BJ (cell line): ENCODE data around the gene ANO4. TPM values are rescaled to one million over a fixed set of nuclear protein-coding genes. Genes with fewer than 3 reads are reported as not detected.
A peak's percentile ranks its signal among the peaks of the same experiment; 100 is the strongest.

Source experiments
- CTCF ChIA-PET: fragments of 350-600 bp; formaldehyde crosslinking; extraction: SDS; loops from one replicate; lab custom pipeline; 2021; ENCODE audit warnings: antibody characterized with exemption, inconsistent platforms; lab: Yijun Ruan, JAX
- POLR2A ChIA-PET: fragments of 300-600 bp; sonication (Branson Sonifier 250); formaldehyde crosslinking; extraction: SDS; loops from one replicate; lab custom pipeline; 2021; ENCODE audit warnings: antibody characterized with exemption; lab: Charles Lee
- DNase-seq: peaks from one replicate; pipeline ENCODE4 v3.0.0-alpha.2; 2011; ENCODE audit warnings: low read depth
- H3K27me3 ChIP-seq: 2 replicates; pipeline ENCODE4 v1.6.0; 2011; ENCODE audit warnings: low read length; ENCODE audit not compliant: control insufficient read depth, insufficient read depth
- H3K36me3 ChIP-seq: 2 replicates; pipeline ENCODE4 v1.5.1; 2011; ENCODE audit warnings: low read length; ENCODE audit not compliant: control insufficient read depth, insufficient read depth
- H3K4me3 ChIP-seq: 2 replicates; pipeline ENCODE4 v1.5.1; 2011; ENCODE audit warnings: low read depth, mild to moderate bottlenecking, control low read depth, low read length
- polyA plus RNA-seq: library from polyadenylated mRNA; depleted of rRNA; stranded (reverse); fragments of >200 nt; gene quantifications from 2 replicates; pipeline ENCODE4 v1.2.3, GENCODE V29; 2011
- TF ChIP-seq, protein P1 (sequence below): IDR thresholded peaks from 2 replicates; pipeline ENCODE4 v1.5.1; 2011; ENCODE audit warnings: low read depth, mild to moderate bottlenecking, control low read depth, inconsistent platforms, low read length, moderate library complexity; ENCODE audit not compliant: insufficient read depth

ANO4 gene
- polyA plus RNA-seq, 1 experiment = 7.1 TPM

DNA sequence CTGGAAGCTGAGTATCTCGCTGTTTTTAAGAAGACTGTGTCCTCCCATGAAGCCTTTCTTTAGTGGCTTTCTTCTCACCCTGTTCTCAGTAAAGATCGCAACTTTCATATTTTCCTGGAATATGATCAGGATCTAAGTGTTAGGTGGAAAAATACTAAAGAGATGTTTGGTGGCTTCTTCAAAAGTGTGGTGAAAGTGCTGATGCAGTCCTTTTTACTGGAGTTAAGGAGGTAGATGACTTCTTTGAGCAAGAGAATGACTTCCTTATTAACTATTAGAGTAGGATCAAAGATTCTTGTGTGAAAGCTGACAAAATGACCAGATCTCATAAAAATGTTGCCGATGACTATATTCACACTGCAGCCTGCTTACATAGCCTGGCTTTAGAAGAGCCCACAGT is 273.8 kb downstream of the ANO4 start:
- DNase-seq = no peak
- no peaks in the 10 kb centered on the region; the same call in 1 of the 2 replicates for H3K27me3 ChIP-seq

DNA sequence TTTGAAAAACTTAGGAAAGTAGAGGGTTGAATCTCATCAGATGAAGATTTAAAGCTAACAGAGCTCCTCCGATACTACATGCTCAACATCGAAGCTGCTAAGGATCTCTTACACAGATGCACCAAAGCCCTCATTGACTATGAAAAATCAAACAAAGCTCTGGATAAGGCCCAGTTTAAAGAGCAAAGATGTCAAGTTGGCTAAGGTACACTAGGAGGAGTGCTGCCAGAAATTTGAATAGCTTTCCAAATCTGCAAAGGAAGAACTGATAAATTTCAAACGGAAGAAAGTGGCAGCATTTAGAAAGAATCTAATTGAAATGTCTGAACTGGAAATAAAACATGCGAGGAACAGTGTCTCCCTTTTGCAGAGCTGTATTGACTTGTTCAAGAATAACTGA is 274.3 kb downstream of the ANO4 start:
- no peak for DNase-seq
- ChIA-PET CTCF (no interaction called here), POLR2A (no interaction called here)
- no peaks in the 10 kb centered on the region; the same call in 1 of the 2 replicates for H3K27me3 ChIP-seq
- no peaks in the 10 kb centered on the region for H3K36me3 ChIP-seq
- H3K4me3 ChIP-seq = no peak overlapping the region
- TF ChIP-seq, protein P1, sequence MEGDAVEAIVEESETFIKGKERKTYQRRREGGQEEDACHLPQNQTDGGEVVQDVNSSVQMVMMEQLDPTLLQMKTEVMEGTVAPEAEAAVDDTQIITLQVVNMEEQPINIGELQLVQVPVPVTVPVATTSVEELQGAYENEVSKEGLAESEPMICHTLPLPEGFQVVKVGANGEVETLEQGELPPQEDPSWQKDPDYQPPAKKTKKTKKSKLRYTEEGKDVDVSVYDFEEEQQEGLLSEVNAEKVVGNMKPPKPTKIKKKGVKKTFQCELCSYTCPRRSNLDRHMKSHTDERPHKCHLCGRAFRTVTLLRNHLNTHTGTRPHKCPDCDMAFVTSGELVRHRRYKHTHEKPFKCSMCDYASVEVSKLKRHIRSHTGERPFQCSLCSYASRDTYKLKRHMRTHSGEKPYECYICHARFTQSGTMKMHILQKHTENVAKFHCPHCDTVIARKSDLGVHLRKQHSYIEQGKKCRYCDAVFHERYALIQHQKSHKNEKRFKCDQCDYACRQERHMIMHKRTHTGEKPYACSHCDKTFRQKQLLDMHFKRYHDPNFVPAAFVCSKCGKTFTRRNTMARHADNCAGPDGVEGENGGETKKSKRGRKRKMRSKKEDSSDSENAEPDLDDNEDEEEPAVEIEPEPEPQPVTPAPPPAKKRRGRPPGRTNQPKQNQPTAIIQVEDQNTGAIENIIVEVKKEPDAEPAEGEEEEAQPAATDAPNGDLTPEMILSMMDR = no peak

More for the DNA sequence above, 273.8 kb downstream of the ANO4 start:
- TF ChIP-seq, protein P1 = no peak
- CTCF ChIA-PET = no interaction called here
- POLR2A ChIA-PET = no interaction called here
- H3K4me3 ChIP-seq = no peak overlapping the region
- no peaks in the 10 kb centered on the region for H3K36me3 ChIP-seq

DNA sequence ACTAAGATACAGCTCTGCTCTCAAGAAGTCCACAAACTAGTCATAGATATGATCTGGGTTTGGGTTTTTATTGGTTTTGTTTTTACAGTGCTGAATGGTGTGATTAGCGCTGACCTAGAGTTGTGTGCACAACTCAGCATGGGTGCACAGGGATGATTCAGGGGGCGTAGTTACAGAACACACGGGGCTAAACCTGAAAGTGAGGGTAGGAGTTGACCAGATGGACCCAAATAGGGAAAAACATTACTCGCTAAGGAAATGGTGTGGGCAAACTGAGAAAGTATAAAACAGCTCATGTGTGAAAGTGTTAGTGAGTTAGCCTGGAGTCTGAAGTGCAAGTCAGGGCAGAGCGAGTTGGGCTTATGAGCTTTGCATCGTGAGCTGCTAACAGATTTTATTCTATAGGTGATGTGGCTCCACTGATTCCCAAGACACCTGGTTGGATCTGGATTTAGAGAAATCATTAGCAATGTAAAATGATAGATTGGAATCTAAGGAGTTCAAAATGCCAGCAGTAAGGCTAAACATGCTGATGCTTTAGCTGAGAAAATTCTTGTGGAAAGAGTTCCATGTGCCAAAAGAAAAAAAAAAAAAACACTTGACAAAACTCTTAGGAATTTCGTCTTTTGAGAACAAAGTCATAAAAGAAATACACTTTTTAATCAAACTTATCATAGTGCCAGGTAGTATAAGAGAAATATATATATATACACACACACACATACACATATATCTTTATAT is 280.5 kb downstream of the ANO4 start:
- no peaks in the 10 kb centered on the region for H3K36me3 ChIP-seq
- H3K4me3 ChIP-seq = no peak overlapping the region
- no peaks in the 10 kb centered on the region for H3K27me3 ChIP-seq
- ChIA-PET POLR2A (interaction anchor here (0.6 to 0.7 kb wide), 5 partner anchors 14 to 412 kb away, joined by 3 to 8 read pairs (median 6); no protein-coding TSS in a partner anchor), CTCF (interaction anchor here (0.7 to 2.2 kb wide), 3 partner anchors 9 to 119 kb away, joined by 3 to 8 read pairs (median 4); no protein-coding TSS in a partner anchor)
- TF ChIP-seq, protein P1 = no peak
- no peak for DNase-seq

DNA sequence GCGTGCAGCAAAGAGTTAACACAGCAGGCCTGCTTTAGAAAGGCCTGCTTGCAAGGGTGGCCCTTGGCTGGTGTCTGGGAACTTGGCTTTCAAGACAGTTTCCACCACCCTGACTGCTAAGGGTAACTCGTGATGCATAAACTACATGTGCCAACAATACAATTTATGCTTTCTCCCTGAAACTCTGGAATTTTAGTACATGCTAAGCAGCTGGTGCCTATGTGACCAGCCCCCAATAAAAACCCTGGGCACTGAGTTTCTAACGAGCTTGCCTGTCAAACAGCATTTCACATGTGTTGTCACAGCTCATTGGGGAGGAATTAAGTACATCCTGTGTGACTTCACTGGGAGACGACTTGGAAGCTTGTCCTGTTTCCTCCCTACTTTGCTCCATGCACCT is 282.3 kb downstream of the ANO4 start:
- no peaks in the 10 kb centered on the region for H3K27me3 ChIP-seq
- H3K36me3 ChIP-seq = no peaks in the 10 kb centered on the region
- TF ChIP-seq, protein P1 = no peak
- DNase-seq = peak; percentile 90
- POLR2A ChIA-PET = interaction anchor here (0.6 kb wide), 1 partner anchor 160 kb away, joined by 3 read pairs; no protein-coding TSS in a partner anchor
- H3K4me3 ChIP-seq = no peak overlapping the region
- CTCF ChIA-PET = no interaction called here

DNA sequence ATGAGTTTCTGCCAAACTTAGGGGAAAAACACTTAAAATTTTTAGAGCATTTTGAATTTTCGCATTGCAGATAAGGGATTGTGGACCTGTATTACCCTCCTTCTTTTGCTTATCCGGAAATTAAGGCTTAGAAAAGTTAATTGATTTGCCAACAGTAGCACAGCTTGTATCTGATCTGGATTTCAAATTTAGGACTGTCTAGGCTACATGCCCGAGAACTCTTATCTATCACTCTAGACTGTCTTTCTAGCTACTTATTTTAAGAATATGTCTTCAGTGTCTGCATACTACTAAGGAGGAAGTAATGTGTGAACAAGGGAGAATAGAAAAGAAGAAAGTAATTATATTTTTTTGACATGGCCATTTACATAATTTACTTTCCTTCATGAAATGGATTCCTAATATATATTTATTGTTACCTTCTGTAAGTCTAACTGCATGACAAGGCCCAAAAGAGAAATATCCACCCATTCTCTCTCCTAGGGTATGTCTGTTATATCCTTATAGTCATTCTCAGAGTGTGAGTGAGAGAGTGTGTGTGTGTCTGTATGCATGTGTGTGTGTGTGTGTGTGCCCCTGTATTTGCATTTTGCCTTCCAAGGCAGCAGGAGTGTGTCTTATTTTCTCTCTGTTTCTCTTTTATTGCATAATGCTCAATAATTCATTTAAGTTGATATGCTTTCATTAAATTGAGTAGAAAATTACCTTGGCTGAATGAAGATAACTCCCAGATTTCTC is 283.4 kb downstream of the ANO4 start:
- Histone ChIP-seq H3K27me3 (no peaks in the 10 kb centered on the region), H3K36me3 (no peaks in the 10 kb centered on the region), H3K4me3 (no peak overlapping the region)
- TF ChIP-seq, protein P1 = no peak
- POLR2A ChIA-PET = no interaction called here
- CTCF ChIA-PET = no interaction called here
- DNase-seq = no peak
